ENCODE measurements around the gene DUSP14. TPM values are rescaled to one million over a fixed set of nuclear protein-coding genes. Genes with fewer than 3 reads are reported as not detected.

The DUSP14 gene
- total and polyA plus RNA-seq, 2 of the 13 experiments (the other 11 are each of a cell fraction or from before 2014, with no cell fraction given), result 33.5 to 39.8 TPM

DNA sequence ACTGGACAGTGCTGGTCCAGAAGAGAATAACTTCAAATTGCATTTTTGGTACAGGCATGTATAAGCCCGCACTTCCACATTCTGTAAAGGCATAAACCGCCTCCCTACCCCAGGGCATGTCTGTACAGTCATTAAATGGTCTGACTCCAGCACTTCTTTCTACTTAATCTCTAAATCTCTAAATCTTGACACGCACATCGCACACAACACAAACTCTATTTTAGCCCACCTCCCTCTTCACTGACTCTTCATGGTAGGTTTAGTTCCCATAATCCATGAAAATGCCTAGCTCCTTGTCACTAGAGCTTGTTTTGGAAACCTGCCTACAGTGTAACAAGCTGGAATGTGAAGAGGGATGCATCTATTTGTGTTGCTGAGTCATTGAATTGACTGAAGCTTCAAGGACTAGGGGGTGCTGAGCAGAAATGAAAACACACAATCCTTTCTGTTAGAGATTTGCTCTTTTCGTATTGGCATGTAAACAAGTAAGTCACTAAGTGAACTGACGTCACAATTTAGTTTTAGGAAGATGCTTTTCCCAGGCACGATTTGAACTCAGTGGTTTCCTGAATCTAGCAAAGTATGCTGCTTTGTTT is 1.6 kb upstream of the DUSP14 start (continued):
- TF ChIP-seq, protein P1, sequence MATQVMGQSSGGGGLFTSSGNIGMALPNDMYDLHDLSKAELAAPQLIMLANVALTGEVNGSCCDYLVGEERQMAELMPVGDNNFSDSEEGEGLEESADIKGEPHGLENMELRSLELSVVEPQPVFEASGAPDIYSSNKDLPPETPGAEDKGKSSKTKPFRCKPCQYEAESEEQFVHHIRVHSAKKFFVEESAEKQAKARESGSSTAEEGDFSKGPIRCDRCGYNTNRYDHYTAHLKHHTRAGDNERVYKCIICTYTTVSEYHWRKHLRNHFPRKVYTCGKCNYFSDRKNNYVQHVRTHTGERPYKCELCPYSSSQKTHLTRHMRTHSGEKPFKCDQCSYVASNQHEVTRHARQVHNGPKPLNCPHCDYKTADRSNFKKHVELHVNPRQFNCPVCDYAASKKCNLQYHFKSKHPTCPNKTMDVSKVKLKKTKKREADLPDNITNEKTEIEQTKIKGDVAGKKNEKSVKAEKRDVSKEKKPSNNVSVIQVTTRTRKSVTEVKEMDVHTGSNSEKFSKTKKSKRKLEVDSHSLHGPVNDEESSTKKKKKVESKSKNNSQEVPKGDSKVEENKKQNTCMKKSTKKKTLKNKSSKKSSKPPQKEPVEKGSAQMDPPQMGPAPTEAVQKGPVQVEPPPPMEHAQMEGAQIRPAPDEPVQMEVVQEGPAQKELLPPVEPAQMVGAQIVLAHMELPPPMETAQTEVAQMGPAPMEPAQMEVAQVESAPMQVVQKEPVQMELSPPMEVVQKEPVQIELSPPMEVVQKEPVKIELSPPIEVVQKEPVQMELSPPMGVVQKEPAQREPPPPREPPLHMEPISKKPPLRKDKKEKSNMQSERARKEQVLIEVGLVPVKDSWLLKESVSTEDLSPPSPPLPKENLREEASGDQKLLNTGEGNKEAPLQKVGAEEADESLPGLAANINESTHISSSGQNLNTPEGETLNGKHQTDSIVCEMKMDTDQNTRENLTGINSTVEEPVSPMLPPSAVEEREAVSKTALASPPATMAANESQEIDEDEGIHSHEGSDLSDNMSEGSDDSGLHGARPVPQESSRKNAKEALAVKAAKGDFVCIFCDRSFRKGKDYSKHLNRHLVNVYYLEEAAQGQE (IDR thresholded peaks at IDR 0.05; ENCODE audit: borderline replicate concordance in 1 of 2, low read depth in 1 of 2, low read length in 2 of 2), result no peak
- TF ChIP-seq TBX3 (IDR thresholded peaks at IDR 0.05; ENCODE audit: borderline replicate concordance) (peak; percentile 22; the same call in 1 of the 2 replicates), ZNF678 (CRISPR knock-in tag; IDR thresholded peaks at IDR 0.05) (no peak), ZNF616 (CRISPR knock-in tag; IDR thresholded peaks at IDR 0.05; ENCODE audit: low read depth) (no peak), ZNF331 (CRISPR knock-in tag; IDR thresholded peaks at IDR 0.05) (peak; percentile 57; the same call in 1 of the 2 replicates), ZNF746 (CRISPR knock-in tag; IDR thresholded peaks at IDR 0.05) (no peak), KLF6 (CRISPR knock-in tag; IDR thresholded peaks at IDR 0.05) (peak; percentile 24; the same call in 1 of the 2 replicates), SPEN (CRISPR knock-in tag; IDR thresholded peaks at IDR 0.05; ENCODE audit: low read depth) (peak; percentile 63; the same call in 1 of the 2 replicates), POLR2AphosphoS2 (IDR thresholded peaks at IDR 0.05; ENCODE audit: low read depth, low read length) (no peak), ZNF614 (CRISPR knock-in tag; IDR thresholded peaks at IDR 0.05; ENCODE audit: borderline replicate concordance) (peak; percentile 63; the same call in 1 of the 2 replicates), CBX5 (CRISPR knock-in tag; IDR thresholded peaks at IDR 0.05; ENCODE audit: borderline replicate concordance) (peak; percentile 45; the same call in 1 of the 2 replicates), ETV6 (CRISPR knock-in tag; conservative IDR thresholded peaks at IDR 0.05) (no peak)
- TF ChIP-seq, protein P2, sequence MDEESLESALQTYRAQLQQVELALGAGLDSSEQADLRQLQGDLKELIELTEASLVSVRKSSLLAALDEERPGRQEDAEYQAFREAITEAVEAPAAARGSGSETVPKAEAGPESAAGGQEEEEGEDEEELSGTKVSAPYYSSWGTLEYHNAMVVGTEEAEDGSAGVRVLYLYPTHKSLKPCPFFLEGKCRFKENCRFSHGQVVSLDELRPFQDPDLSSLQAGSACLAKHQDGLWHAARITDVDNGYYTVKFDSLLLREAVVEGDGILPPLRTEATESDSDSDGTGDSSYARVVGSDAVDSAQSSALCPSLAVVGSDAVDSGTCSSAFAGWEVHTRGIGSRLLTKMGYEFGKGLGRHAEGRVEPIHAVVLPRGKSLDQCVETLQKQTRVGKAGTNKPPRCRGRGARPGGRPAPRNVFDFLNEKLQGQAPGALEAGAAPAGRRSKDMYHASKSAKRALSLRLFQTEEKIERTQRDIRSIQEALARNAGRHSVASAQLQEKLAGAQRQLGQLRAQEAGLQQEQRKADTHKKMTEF (CRISPR knock-in tag; IDR thresholded peaks at IDR 0.05), result peak; percentile 62; the same call in 1 of the 2 replicates
- TF ChIP-seq, protein P3, sequence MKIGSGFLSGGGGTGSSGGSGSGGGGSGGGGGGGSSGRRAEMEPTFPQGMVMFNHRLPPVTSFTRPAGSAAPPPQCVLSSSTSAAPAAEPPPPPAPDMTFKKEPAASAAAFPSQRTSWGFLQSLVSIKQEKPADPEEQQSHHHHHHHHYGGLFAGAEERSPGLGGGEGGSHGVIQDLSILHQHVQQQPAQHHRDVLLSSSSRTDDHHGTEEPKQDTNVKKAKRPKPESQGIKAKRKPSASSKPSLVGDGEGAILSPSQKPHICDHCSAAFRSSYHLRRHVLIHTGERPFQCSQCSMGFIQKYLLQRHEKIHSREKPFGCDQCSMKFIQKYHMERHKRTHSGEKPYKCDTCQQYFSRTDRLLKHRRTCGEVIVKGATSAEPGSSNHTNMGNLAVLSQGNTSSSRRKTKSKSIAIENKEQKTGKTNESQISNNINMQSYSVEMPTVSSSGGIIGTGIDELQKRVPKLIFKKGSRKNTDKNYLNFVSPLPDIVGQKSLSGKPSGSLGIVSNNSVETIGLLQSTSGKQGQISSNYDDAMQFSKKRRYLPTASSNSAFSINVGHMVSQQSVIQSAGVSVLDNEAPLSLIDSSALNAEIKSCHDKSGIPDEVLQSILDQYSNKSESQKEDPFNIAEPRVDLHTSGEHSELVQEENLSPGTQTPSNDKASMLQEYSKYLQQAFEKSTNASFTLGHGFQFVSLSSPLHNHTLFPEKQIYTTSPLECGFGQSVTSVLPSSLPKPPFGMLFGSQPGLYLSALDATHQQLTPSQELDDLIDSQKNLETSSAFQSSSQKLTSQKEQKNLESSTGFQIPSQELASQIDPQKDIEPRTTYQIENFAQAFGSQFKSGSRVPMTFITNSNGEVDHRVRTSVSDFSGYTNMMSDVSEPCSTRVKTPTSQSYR (CRISPR knock-in tag; IDR thresholded peaks at IDR 0.05; ENCODE audit: borderline replicate concordance), result peak; percentile 57; the same call in 1 of the 2 replicates
- TF ChIP-seq, protein P4, sequence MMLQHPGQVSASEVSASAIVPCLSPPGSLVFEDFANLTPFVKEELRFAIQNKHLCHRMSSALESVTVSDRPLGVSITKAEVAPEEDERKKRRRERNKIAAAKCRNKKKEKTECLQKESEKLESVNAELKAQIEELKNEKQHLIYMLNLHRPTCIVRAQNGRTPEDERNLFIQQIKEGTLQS (CRISPR knock-in tag; IDR thresholded peaks at IDR 0.05), result peak; percentile 88
- TF ChIP-seq, protein P5, sequence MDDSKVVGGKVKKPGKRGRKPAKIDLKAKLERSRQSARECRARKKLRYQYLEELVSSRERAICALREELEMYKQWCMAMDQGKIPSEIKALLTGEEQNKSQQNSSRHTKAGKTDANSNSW (CRISPR knock-in tag; IDR thresholded peaks at IDR 0.05; ENCODE audit: borderline replicate concordance), result no peak

Measured in HepG2 (cell line).